OCI-LY7 (cell line): ENCODE data around the gene LARGE1.

ENCODE experiments used
- CTCF ChIP-seq: fragments of 200-600 bp; sonication (generic); conservative IDR thresholded peaks from 2 replicates; pipeline ENCODE4 v1.5.1; 2014; ENCODE audit warnings: mild to moderate bottlenecking, antibody characterized with exemption, low read length, moderate library complexity, mixed read lengths
- EZH2phosphoT487 ChIP-seq: fragments of 200-600 bp; sonication (generic); IDR thresholded peaks from 2 replicates; pipeline ENCODE4 v1.6.1; 2018; ENCODE audit warnings: low read depth, borderline replicate concordance, mild to moderate bottlenecking, mixed run types, antibody characterized with exemption, low read length, moderate library complexity, mixed read lengths

- TF ChIP-seq CTCF (no peak), EZH2phosphoT487 (no peak)
Measured at GRCh38 chr22:33741025-33741424, 179.3 kb downstream of the LARGE1 start.
